ENCODE measurements around the gene JMJD8. TPM values are rescaled to one million over a fixed set of nuclear protein-coding genes. Genes with fewer than 3 reads are reported as not detected.

Gene JMJD8
- total RNA-seq, 4 donors from 2014 or later = 83.1 to 119 (median 101) TPM

DNA sequence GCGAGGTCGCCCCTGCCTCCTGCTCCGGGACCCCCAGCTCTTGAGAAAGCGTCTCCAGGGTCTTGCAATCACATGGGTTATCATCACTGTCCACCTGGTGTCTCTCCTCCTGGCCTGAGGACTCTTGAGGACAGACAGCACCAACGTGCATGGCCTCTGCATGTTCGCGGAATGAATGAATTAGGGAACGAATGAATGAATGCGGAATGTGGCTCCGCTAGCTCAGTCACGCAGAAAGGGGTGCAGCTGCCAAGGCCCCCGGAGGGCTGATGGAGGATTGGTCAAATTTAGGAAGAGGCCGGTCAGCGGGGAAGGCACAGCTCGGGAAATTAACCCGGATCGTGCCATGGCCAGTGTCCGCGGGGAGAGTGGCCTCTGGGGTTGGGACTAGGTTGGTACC is 18.2 kb upstream of the JMJD8 start:
- peaks cover 0 to 39% (median 4%) of the 10 kb centered on the region in 4 donors for H3K4me1 ChIP-seq
- no peak overlapping the region for H3K4me3 ChIP-seq
- no peak for TF ChIP-seq CTCF (IDR thresholded peaks at IDR 0.05)
- TF ChIP-seq EP300 (IDR thresholded peaks at IDR 0.05) = no peak
- no peak for TF ChIP-seq POLR2A (IDR thresholded peaks at IDR 0.05)
- WGBS, 2 donors = 80 to 87% methylated on average over 16 to 19 of the region's 19 CpGs
- H3K27me3 ChIP-seq = peaks cover 0 to 85% of the 10 kb centered on the region in 2 donors
- H3K9me3 ChIP-seq = no peaks in the 10 kb centered on the region
- no peak for DNase-seq (ENCODE audit: low spot score in 2 of 2)
- no peaks in the 10 kb centered on the region for H3K36me3 ChIP-seq
- no peak overlapping the region for H3K27ac ChIP-seq

GRCh38 chr16:700684-701584 is 16.8 kb upstream of the JMJD8 start:
- Histone ChIP-seq H3K36me3 (peaks cover 0 to 8% (median 0%) of the 10 kb centered on the region in 3 donors), H3K9me3 (no peaks in the 10 kb centered on the region), H3K4me1 (peaks cover 0 to 26% (median under 1%) of the 10 kb centered on the region in 4 donors), H3K27ac (no peak overlapping the region), H3K27me3 (peaks cover 0 to 85% of the 10 kb centered on the region in 2 donors), H3K4me3 (no peak overlapping the region)
- no peak for DNase-seq (ENCODE audit: low spot score in 2 of 2)
- TF ChIP-seq POLR2A (IDR thresholded peaks at IDR 0.05) (no peak), CTCF (IDR thresholded peaks at IDR 0.05) (no peak), EP300 (IDR thresholded peaks at IDR 0.05) (no peak)
- WGBS, 2 donors = 5 to 28% methylated on average over 15 to 52 of the region's 76 CpGs

DNA sequence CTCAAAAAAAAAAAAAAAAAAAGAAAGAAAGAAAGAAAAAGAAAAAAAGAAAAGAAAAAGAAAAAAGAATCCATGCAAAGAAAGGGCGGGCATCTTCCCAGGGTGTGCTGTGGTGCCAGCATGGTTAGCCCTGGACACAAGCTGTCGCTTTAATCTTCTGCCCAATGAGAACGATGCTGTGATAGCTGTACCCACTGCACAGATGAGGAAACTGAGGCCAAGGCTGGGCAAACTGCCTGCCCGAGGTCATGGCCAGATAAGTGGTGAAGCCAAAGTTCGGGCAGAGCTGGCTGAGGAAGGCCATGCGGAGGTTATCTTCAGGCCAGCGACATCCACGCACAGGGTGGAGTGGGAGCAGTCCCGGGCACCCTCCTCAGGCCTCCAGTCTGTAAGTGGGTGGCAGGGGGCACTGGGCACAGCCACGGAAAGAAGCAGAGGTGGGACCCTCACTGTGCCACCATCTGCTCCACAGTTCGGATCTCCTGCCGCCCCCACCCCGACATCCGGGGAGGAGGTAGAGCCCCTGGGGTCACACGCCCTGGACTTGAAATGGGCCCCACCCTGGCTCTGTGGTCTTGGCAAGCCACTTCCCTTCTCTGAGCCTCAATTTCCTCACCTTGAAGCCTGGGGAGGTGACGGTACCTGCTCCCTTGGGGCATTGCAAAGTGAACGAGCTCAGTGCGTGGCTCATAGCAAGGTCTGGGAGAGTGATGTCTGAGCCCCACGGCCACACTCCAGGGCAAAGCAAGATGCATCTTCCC is 15.0 kb upstream of the JMJD8 start:
- H3K9me3 ChIP-seq = no peaks in the 10 kb centered on the region
- H3K4me3 ChIP-seq = no peak overlapping the region
- no peak overlapping the region for H3K27ac ChIP-seq
- WGBS, 2 donors = 65 to 74% methylated on average over 16 to 19 of the region's 19 CpGs
- H3K4me1 ChIP-seq = peaks cover 0 to 31% (median 11%) of the 10 kb centered on the region in 4 donors
- peaks cover 0 to 90% of the 10 kb centered on the region in 2 donors for H3K27me3 ChIP-seq
- no peak for DNase-seq (ENCODE audit: low spot score in 2 of 2)
- peaks cover 0 to 8% (median 0%) of the 10 kb centered on the region in 3 donors for H3K36me3 ChIP-seq
- TF ChIP-seq CTCF (IDR thresholded peaks at IDR 0.05) (no peak), POLR2A (IDR thresholded peaks at IDR 0.05) (no peak), EP300 (IDR thresholded peaks at IDR 0.05) (no peak)

GRCh38 chr16:695355-696089 is 11.4 kb upstream of the JMJD8 start:
- H3K27ac ChIP-seq = no peak overlapping the region
- peaks cover 0 to 8% (median 0%) of the 10 kb centered on the region in 3 donors for H3K36me3 ChIP-seq
- H3K27me3 ChIP-seq = peaks cover 0 to 76% of the 10 kb centered on the region in 2 donors
- TF ChIP-seq POLR2A (IDR thresholded peaks at IDR 0.05) = no peak
- TF ChIP-seq EP300 (IDR thresholded peaks at IDR 0.05) = no peak
- TF ChIP-seq CTCF (IDR thresholded peaks at IDR 0.05) = no peak
- DNase-seq (ENCODE audit: low spot score in 2 of 2) = no peak
- peak overlapping the region in 2 of 4 donors; percentile 10 to 33 for H3K4me3 ChIP-seq
- 6 to 14% methylated on average over 21 to 34 of the region's 71 CpGs for WGBS, 2 donors
- no peaks in the 10 kb centered on the region for H3K9me3 ChIP-seq
- peaks cover 0 to 30% (median 14%) of the 10 kb centered on the region in 4 donors for H3K4me1 ChIP-seq

Data from tibial nerve (tissue), 4 donors.